HepG2 (cell line): Measurements from ENCODE around the gene CMIP.

ENCODE experiments used
- HNRNPK ChIP-seq: fragments of 200-400 bp; formaldehyde crosslinking; IDR thresholded peaks from 2 replicates; pipeline ENCODE4 v1.6.1; 2018; ENCODE audit warnings: low read length, low read depth, moderate library complexity, mild to moderate bottlenecking; ENCODE audit not compliant: poor library complexity, severe bottlenecking
- JUN ChIP-seq: sonication (generic); formaldehyde crosslinking; IDR thresholded peaks from 2 replicates; pipeline ENCODE4 v1.4.0; 2020; ENCODE audit warnings: mild to moderate bottlenecking, missing genetic modification reagents
- MXD4 ChIP-seq: IDR thresholded peaks from 2 replicates; pipeline ENCODE4 v1.6.1; 2016; ENCODE audit warnings: mild to moderate bottlenecking, missing biosample characterization, missing genetic modification reagents
- NPAS2 ChIP-seq: sonication (generic); formaldehyde crosslinking; IDR thresholded peaks from 2 replicates; pipeline ENCODE4 v1.8.0; 2022; ENCODE audit warnings: mild to moderate bottlenecking, missing genetic modification reagents, borderline replicate concordance
- POLR2A ChIP-seq, 2 experiments: IDR thresholded peaks; 2 replicates each; pipeline ENCODE4 v1.6.1; 2011; ENCODE audit warnings: low read depth in 2 of 2, low read length in 2 of 2, mild to moderate bottlenecking in 1 of 2, moderate library complexity in 1 of 2; ENCODE audit not compliant: insufficient read depth in 1 of 2
- POLR2AphosphoS2 ChIP-seq: IDR thresholded peaks from 2 replicates; pipeline ENCODE4 v1.6.1; 2011; ENCODE audit warnings: low read depth, low read length, improper control_type of control experiment
- SP1 ChIP-seq, 2 experiments: fragments of 450-650 bp in 1 of 2; sonication (generic) in 1 of 2; formaldehyde crosslinking in 1 of 2; IDR thresholded peaks; 2 replicates each; pipeline versions ENCODE4 v1.4.0 to v1.6.1; 2016 to 2020; ENCODE audit warnings: missing genetic modification reagents in 1 of 2
- ZMYM2 ChIP-seq: sonication (generic); formaldehyde crosslinking; IDR thresholded peaks from 2 replicates; pipeline ENCODE4 v1.8.0; 2022; ENCODE audit warnings: mild to moderate bottlenecking, missing genetic modification reagents
- ZNF138 ChIP-seq: sonication (generic); formaldehyde crosslinking; IDR thresholded peaks from 2 replicates; pipeline ENCODE4 v1.5.0; 2020; ENCODE audit warnings: mild to moderate bottlenecking, low read depth, missing genetic modification reagents
- ZNF337 ChIP-seq: sonication (generic); formaldehyde crosslinking; IDR thresholded peaks from 2 replicates; pipeline ENCODE4 v1.5.1; 2020; ENCODE audit warnings: missing genetic modification reagents, low read depth, mild to moderate bottlenecking, borderline replicate concordance
- ZNF674 ChIP-seq: sonication (generic); formaldehyde crosslinking; IDR thresholded peaks from 2 replicates; pipeline ENCODE4 v1.5.0; 2020; ENCODE audit warnings: low read depth, mild to moderate bottlenecking, missing genetic modification reagents
- ZNF891 ChIP-seq: sonication (generic); formaldehyde crosslinking; IDR thresholded peaks from 2 replicates; pipeline ENCODE4 v1.5.0; 2020; ENCODE audit warnings: mild to moderate bottlenecking, missing genetic modification reagents
- TF ChIP-seq, protein P1 (sequence below): sonication (generic); formaldehyde crosslinking; IDR thresholded peaks from 2 replicates; pipeline ENCODE4 v1.4.0; 2020; ENCODE audit warnings: missing genetic modification reagents
- TF ChIP-seq, protein P2 (sequence below): IDR thresholded peaks from 2 replicates; pipeline ENCODE4 v1.6.1; 2016

DNA sequence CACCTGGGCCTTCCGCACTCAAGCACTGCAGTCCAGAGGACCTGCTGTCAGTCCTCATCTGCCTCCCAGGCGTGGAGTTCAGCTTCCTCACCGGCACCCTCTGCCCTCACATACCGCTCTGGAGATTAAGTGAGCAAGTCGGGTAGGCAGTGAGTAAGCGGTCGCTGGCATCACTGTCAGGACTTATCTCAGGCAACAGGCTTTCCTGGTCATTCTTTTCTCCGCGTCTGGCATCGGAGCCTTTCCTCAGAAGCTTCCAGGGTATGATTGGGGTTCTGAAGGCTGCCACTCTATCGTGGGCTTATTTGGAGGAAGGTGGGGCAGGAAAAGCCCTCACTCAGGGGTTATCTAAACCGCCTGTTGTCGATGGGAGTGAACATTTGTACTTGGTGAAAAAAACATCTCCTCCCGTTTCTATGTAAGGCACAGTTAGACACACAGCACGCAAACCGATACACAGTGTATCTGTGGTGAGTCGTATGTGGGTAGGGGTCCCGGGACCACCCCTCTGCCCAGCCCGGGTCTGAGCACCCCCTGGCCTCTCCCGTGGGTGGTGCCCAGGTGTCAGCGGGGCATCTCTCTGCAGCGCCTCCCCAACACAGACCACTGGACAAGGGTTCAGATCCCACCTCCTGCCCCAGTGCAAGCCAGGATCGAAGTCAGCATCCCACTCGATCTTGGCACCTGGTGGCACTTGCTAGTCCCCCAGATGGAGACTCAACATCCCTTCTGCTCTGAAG is 242.0 kb downstream of the CMIP start:
- TF ChIP-seq NPAS2 (no peak), SP1 (IDR thresholded peaks at IDR 0.05) (no peak), SP1 (CRISPR knock-in tag; IDR thresholded peaks at IDR 0.05) (no peak), HNRNPK (no peak), ZMYM2 (CRISPR knock-in tag) (no peak), MXD4 (no peak), ZNF674 (no peak), JUN (CRISPR knock-in tag) (no peak), ZNF337 (CRISPR knock-in tag) (no peak), POLR2A (IDR thresholded peaks at IDR 0.05; ENCODE audit: insufficient read depth in 1 of 2, low read depth in 2 of 2, low read length in 2 of 2) (no peak), ZNF138 (no peak), POLR2AphosphoS2 (no peak), ZNF891 (no peak)
- TF ChIP-seq, protein P1, sequence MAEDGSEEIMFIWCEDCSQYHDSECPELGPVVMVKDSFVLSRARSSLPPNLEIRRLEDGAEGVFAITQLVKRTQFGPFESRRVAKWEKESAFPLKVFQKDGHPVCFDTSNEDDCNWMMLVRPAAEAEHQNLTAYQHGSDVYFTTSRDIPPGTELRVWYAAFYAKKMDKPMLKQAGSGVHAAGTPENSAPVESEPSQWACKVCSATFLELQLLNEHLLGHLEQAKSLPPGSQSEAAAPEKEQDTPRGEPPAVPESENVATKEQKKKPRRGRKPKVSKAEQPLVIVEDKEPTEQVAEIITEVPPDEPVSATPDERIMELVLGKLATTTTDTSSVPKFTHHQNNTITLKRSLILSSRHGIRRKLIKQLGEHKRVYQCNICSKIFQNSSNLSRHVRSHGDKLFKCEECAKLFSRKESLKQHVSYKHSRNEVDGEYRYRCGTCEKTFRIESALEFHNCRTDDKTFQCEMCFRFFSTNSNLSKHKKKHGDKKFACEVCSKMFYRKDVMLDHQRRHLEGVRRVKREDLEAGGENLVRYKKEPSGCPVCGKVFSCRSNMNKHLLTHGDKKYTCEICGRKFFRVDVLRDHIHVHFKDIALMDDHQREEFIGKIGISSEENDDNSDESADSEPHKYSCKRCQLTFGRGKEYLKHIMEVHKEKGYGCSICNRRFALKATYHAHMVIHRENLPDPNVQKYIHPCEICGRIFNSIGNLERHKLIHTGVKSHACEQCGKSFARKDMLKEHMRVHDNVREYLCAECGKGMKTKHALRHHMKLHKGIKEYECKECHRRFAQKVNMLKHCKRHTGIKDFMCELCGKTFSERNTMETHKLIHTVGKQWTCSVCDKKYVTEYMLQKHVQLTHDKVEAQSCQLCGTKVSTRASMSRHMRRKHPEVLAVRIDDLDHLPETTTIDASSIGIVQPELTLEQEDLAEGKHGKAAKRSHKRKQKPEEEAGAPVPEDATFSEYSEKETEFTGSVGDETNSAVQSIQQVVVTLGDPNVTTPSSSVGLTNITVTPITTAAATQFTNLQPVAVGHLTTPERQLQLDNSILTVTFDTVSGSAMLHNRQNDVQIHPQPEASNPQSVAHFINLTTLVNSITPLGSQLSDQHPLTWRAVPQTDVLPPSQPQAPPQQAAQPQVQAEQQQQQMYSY, result no peak
- TF ChIP-seq, protein P2, sequence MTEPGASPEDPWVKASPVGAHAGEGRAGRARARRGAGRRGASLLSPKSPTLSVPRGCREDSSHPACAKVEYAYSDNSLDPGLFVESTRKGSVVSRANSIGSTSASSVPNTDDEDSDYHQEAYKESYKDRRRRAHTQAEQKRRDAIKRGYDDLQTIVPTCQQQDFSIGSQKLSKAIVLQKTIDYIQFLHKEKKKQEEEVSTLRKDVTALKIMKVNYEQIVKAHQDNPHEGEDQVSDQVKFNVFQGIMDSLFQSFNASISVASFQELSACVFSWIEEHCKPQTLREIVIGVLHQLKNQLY (CRISPR knock-in tag), result no peak
